NCI-H345 treated with DMSO at 0.1 percent for 48 hours (cell line): ENCODE measurements around the gene TSSC4.

Experiments
- DNase-seq: peaks from one replicate; lab custom pipeline; 2025; ENCODE audit not compliant: unreplicated experiment; lab: John Stamatoyannopoulos, UW

The TSSC4 gene

DNA sequence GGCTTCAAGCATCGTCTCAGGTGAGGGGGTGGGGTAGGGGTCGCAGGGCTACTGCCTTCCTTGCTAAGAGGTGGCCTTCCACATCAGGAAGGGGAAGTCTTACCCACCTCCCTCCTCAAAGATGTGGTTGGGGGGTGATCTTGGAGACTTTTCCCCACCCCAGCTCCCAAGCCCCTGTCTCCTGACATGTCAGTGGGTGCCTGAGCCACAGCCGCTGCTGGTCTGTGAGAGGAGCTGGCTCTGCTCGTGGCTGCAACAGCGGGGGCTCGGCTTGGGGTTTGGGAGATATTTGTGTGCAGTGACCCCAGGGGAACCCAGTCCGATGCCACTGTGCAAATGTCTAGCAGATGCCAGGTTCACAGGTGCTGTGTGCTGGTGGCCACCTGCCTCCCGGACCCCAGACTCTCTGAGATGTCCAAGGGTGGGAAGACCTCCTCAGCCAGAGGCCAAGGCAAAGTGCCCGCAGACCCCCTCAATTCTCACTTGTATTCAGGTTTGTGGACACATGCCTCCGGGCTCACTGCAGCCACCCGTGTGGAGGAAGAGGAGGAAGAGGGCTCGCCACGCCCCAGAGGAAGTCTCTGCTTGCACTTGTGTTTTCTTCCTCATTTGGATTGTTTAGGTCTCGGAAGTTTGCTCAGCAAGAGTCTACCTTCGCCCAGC lies 46.2 kb downstream of the TSSC4 start:
- no peak for DNase-seq

DNA sequence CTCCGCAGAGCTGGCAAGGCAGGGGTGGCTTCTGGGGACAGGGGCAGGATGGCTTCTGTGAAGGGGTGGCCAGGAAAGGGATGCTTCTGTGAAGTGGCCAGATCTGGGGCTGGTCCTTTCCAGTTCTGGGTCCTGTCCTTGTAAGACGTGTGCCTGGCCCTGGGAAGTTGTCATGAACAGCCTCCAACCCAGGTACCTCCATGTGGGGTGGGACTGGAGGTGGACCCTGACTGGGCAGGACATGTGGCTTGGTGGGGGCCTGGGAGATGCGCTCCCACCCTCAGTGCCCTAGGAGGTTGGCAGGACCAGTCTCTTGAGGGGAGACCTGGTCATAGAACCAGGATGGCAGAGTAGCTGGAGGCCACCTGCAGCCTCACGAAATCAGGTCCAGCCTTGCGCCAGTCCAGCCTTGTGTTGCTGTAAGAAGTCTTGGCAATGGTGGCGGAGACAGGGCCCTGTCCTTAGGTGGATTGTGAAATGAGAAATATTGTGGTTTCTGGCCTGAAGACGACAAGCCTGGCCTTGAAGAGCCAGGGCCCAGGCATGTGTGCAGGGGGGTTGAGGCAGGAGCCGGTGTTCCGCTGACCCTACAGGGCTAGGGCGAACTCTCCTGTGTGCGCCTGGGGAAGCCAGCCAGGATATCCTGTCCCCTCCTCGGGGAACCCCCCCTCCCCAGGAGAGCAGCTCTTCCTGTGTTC lies 46.9 kb downstream of the TSSC4 start:
- no peak for DNase-seq

DNA sequence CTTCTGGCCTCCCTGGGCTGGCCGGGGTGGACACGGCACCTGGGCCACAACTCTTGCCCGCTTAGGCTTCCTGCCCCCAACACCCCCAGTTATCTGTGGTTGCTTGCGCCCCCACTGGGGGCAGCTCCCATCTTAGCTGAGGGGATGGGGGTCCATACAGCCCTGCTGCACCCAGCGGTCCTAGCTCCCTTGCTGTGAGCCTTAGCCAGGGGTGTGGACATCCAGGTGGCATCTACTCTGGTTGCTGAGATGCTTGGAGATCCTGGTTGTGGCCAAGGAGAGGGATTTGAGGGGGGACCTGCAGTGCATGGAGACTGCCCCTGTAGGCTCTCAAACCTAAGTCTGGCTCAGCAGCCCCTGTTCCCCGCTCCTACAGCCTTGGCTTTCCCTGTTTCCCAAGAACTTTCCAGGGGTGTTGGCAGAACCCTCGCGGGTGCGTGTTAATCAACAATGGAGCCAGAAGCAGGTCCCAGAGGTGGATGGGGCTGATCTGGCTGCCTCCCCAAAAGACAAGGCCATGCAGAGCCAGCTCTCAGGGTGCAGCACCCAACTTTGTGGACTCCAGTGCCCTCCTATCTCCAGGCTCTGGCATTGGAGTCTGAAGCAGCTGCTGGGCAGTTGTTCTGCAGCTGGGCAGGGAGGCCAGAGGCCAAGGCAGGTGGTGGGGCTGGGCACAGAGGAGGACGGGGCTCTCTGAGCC lies 47.6 kb downstream of the TSSC4 start:
- DNase-seq, result no peak

DNA sequence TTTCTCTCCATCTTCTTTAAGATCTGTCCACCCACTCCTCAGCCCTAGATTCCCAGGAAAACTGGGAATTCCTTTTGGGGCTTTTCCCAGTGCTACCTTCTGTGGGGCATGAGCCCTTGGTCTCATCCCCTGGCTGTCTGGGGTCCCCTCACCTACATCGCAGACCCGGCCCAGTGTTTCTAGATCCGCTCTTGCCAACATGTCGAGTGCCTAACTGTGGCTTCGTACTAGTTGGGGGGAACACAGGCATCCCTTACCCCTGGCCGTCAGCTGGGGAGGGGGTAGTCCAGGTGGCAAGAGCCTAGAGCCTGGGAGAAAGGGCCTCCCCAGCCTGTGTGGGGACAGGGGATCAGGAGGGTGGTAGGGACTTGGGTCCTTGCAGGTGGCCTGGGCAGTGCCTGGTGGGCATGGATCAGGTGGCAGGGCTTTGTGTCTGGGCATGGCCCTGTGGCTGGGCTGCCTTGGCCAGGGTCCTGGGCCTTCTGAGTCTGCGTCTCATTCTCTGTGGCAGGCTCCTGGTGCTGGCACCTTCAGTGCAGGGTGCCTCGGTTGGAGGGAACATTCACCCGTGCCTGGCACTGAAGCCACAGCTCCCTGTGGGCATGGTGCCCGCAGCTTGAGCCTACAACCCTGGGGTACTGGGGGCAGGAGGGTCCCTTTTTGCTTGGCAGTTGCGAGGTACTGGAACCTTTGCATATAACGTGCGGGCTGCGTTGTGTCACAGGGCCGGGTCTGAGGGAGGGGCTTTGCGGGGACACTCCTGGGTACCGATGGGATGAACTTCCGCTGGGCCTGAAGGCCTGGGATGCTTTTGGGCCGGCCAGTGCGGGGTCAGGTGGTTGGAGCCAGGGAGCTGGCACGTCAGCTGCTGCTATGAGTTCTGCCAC lies 48.4 kb downstream of the TSSC4 start:
- no peak for DNase-seq

DNA sequence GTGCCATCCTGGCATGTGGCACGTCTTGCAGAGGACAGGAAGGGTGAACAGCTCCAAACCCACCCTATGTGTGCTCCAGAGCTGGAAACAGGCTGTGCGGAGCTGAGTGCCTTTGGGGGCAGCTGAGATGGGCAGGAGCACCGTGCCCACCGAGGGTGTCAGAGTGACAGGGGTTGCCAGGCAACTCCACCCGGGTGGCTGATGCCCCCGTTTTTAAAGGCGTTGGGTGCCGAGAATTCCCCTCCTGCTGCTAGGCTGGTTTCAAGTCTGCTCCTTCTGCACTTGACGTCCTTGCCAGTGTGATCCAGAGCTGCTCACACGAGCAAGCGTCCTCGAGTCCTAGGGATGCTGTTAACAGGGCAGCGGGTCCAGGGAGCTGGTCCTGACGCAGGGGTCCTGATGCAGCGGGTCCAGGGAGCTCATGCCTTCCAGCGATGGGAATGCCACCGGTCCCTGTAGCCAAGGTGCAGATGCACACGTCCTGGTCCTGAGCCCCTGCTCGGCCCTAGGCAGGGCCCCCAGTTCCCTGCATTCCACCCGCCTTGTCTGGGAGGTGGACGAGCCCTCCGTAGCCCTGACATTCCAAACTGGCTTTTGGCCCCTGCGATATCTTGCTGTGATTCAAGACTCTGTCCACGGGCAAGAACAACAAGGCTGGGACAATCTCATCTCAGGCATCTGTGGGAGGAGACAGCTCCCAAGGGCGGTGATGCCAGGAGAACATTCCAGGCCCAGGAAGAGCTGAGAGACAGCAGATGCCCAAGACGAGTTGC lies 49.2 kb downstream of the TSSC4 start:
- no peak for DNase-seq

DNA sequence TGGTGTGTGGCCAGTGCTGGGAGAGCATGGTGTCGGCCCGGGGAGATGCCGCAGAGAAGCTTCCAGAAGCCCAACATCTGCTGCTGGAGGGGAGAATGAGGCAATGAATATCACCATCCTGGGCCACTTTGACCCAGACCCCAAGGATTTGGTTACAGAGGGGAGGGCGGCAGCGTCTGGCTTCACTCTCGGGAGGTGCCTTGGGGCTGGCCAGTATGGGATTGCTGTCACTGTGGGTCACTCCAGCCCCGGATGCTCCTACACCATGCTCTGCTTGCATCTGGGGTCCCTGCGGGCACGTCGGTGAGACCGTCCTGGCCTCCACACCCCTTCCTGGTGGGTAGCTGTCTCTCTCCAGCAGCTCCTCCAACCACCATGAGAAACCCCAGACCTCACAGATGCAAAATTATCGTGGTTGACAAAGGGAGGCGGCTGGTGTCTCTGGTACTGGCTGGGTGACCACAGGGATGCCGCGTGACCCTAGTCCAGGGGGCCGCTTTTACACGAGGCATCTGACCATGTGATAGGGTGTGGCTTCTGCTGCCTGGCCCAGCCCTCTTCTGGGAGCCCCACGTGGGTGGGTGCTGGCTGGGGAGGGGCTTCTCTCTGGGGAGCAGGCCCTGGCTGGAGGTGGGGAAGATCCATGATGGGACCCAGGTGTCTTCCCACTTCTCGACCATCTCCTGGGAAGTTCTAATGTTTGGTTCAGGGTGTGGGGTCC lies 49.9 kb downstream of the TSSC4 start:
- DNase-seq, result no peak

DNA sequence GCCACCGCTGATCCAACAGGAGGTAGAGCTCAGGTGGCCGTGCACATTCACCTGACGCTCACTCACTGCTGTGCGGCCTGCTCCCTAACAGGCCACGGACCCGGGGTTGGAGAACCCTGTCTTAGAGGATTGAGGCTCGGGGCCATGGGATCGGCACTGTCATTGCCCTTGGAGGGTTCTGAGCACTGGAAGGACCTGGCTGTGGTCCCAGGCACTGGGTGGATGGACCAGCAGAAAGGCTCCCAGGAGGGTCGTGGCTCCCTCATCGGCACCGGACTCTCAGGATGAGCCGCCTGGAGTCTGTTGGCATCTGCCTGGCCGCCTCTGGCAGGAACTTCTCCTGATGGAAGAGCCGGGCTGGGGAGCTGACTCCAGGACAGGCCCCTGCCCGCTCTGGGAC lies 50.8 kb downstream of the TSSC4 start:
- DNase-seq, result no peak

DNA sequence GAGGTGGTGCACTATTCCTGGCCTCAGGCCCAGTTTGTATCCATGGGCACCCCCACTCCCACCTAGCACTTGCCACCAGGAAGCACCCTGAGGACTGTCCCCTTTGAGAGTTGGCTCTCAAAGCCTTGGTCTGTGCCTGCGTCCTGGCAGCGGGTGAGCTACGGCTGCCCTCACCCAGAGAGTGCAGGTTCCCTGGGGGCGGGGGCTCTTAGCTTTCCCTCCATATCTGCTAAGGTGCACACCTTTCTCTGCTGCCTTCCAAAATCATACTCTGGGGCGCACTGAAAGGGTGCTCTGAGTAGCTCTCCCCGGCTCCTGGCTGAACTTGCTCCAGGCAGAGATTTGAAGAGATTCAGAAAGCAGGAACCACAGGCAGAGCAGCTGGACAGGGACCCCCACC lies 51.4 kb downstream of the TSSC4 start:
- no peak for DNase-seq

DNA sequence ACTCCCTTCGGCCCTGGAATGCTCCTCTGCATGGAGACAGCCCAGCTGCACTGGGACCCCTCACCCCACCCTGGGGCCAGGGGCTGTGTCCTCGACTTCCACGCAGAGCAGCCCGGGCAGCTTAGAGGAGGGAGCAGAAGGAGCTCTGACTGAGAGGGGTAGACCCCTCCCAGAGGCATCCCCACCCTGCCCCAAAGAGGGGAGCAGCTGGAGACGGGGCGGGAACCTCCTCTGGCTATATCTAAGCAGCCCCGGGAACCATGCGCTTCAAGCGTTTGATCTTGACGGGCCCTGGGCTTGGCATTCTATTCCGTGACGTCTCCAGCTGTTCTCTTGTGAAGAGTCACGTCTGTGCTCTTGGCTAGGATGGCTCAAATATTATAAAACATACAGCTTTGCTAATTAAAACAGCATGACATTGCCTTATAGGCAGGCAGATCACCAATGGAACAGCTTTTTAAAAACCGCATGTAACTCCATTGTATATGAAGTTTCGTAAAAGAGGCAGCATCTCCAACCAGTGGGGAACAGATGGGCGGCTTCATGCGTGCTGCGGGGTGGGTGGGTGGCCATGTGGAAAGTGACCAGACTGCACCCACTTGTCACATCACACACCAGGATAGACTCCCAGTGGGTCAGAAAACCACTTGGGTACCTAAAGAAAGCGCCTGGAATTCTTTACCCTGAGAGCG lies 51.9 kb downstream of the TSSC4 start:
- no peak for DNase-seq

DNA sequence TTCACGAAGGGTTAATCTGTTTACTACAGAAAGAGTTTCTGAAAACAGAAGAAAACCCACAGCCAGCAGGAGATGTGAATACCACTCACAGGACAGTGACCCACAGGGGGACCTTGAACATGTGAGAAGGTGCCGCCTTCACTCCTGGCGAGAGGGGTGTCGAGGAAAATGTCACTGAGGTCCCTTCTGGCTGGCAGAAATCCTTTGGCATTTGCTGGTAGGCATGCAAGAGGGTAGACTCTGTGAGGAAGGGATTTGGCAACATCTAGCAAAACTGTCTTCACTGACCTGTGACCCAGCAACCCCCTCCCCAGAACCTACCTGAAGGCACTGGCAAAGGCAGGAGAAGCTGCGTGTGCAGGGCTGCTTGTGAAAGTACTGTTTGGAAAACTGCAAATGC lies 52.9 kb downstream of the TSSC4 start:
- DNase-seq, result no peak
